H9 (cell line): ENCODE data around the gene ZMIZ1. TPM values are rescaled to one million over a fixed set of nuclear protein-coding genes. Genes with fewer than 3 reads are reported as not detected.

ENCODE experiments used
- DNase-seq: peaks from one replicate; pipeline ENCODE4 v3.0.0-alpha.2; 2017
- H2AFZ ChIP-seq: one replicate; pipeline ENCODE4 v1.6.1; 2013; ENCODE audit warnings: mild to moderate bottlenecking, low read length, control low read depth, moderate library complexity
- H2AK5ac ChIP-seq: 2 replicates; pipeline ENCODE4 v1.6.1; 2013; ENCODE audit warnings: low read length, control low read depth, mixed read lengths; ENCODE audit not compliant: insufficient read length
- H2BK120ac ChIP-seq: one replicate; pipeline ENCODE4 v1.6.1; 2013; ENCODE audit warnings: low read depth, mild to moderate bottlenecking, low read length, control low read depth, inconsistent platforms; ENCODE audit not compliant: poor library complexity, severe bottlenecking
- H2BK12ac ChIP-seq: 2 replicates; pipeline ENCODE4 v1.6.1; 2013; ENCODE audit warnings: low read length, control low read depth, mixed read lengths, low read depth; ENCODE audit not compliant: insufficient read length
- H2BK15ac ChIP-seq: 2 replicates; pipeline ENCODE4 v1.6.1; 2013; ENCODE audit warnings: low read depth, low read length, control low read depth
- H2BK20ac ChIP-seq: one replicate; pipeline ENCODE4 v1.6.1; 2013; ENCODE audit warnings: low read depth, mild to moderate bottlenecking, low read length, control low read depth, inconsistent platforms; ENCODE audit not compliant: poor library complexity, severe bottlenecking
- H2BK5ac ChIP-seq: 2 replicates; pipeline ENCODE4 v1.6.1; 2013; ENCODE audit warnings: low read length, control low read depth, mixed read lengths; ENCODE audit not compliant: insufficient read length
- H3K14ac ChIP-seq: 2 replicates; pipeline ENCODE4 v1.6.1; 2013; ENCODE audit warnings: low read length, control low read depth; ENCODE audit not compliant: insufficient read depth
- H3K18ac ChIP-seq: 2 replicates; pipeline ENCODE4 v1.6.1; 2013; ENCODE audit warnings: low read depth, mild to moderate bottlenecking, mixed read lengths, low read length, control low read depth; ENCODE audit not compliant: insufficient read length
- H3K23ac ChIP-seq: 2 replicates; pipeline ENCODE4 v1.6.1; 2013; ENCODE audit warnings: low read length, control low read depth, mixed read lengths, low read depth; ENCODE audit not compliant: insufficient read length
- H3K23me2 ChIP-seq: 2 replicates; pipeline ENCODE4 v1.6.1; 2013; ENCODE audit warnings: low read depth, mild to moderate bottlenecking, mixed read lengths, low read length, control low read depth; ENCODE audit not compliant: insufficient read length, poor library complexity, severe bottlenecking
- H3K27ac ChIP-seq: 2 replicates; pipeline ENCODE4 v1.5.1; 2013; ENCODE audit warnings: low read length, control low read depth, mixed read lengths, low read depth; ENCODE audit not compliant: insufficient read length
- H3K27me3 ChIP-seq: 2 replicates; pipeline ENCODE4 v1.6.1; 2013; ENCODE audit warnings: low read length, control low read depth, inconsistent platforms; ENCODE audit not compliant: insufficient read depth
- H3K4ac ChIP-seq: 2 replicates; pipeline ENCODE4 v1.6.1; 2013; ENCODE audit warnings: low read depth, mild to moderate bottlenecking, control low read depth, inconsistent platforms, low read length, moderate library complexity
- H3K4me1 ChIP-seq: 2 replicates; pipeline ENCODE4 v1.6.1; 2013; ENCODE audit warnings: low read length, control low read depth, inconsistent platforms; ENCODE audit not compliant: insufficient read depth
- H3K4me2 ChIP-seq: 2 replicates; pipeline ENCODE4 v1.6.1; 2013; ENCODE audit warnings: low read length, control low read depth, mixed read lengths; ENCODE audit not compliant: insufficient read length, insufficient read depth
- H3K56ac ChIP-seq: 2 replicates; pipeline ENCODE4 v1.6.1; 2013; ENCODE audit warnings: low read depth, mild to moderate bottlenecking, mixed read lengths, low read length, control low read depth; ENCODE audit not compliant: insufficient read length
- H3K79me1 ChIP-seq: 2 replicates; pipeline ENCODE4 v1.6.1; 2013; ENCODE audit warnings: low read depth, mild to moderate bottlenecking, moderate library complexity, low read length, control low read depth, inconsistent platforms; ENCODE audit not compliant: insufficient read depth, poor library complexity, severe bottlenecking
- H3K79me2 ChIP-seq: 2 replicates; pipeline ENCODE4 v1.6.1; 2013; ENCODE audit warnings: low read length, control low read depth, inconsistent platforms; ENCODE audit not compliant: insufficient read depth
- H3K9ac ChIP-seq: 2 replicates; pipeline ENCODE4 v1.6.1; 2013; ENCODE audit warnings: low read length, control low read depth, mixed read lengths; ENCODE audit not compliant: insufficient read length; ENCODE audit errors: extremely low read depth
- H3K9me3 ChIP-seq: one replicate; pipeline ENCODE4 v1.6.1; 2013; ENCODE audit warnings: low read depth, low read length, inconsistent platforms; ENCODE audit not compliant: control insufficient read depth
- H3T11ph ChIP-seq: one replicate; pipeline ENCODE4 v1.6.1; 2013; ENCODE audit warnings: mild to moderate bottlenecking, low read length, control low read depth, inconsistent platforms
- H4K20me1 ChIP-seq: one replicate; pipeline ENCODE4 v1.6.1; 2013; ENCODE audit not compliant: control insufficient read depth, insufficient read length, insufficient read depth
- H4K5ac ChIP-seq: 2 replicates; pipeline ENCODE4 v1.6.1; 2013; ENCODE audit warnings: low read depth, mild to moderate bottlenecking, mixed read lengths, low read length, control low read depth; ENCODE audit not compliant: insufficient read length
- H4K8ac ChIP-seq: replicated peaks from 2 replicates; pipeline ENCODE4 v1.6.1; 2013; ENCODE audit warnings: low read length, control low read depth, mixed read lengths, low read depth; ENCODE audit not compliant: insufficient read length
- H4K91ac ChIP-seq: 2 replicates; pipeline ENCODE4 v1.6.1; 2013; ENCODE audit warnings: low read depth, mild to moderate bottlenecking, moderate library complexity, mixed read lengths, low read length, control low read depth; ENCODE audit not compliant: insufficient read length
- H3K27ac Mint-ChIP-seq, 3 experiments: 2 replicates in 2 of 3; 3 replicates in 1 of 3; pipeline ENCODE4 v1.8.0; 2020 to 2021; ENCODE audit warnings: mixed read lengths in 3 of 3, mild to moderate bottlenecking in 1 of 3, moderate library complexity in 1 of 3
- H3K27me3 Mint-ChIP-seq: 2 replicates; pipeline ENCODE4 v1.8.0; 2021; ENCODE audit warnings: low read depth, mild to moderate bottlenecking, moderate library complexity, mixed read lengths
- H3K36me3 Mint-ChIP-seq, 3 experiments: 2 replicates in 2 of 3; 3 replicates in 1 of 3; pipeline ENCODE4 v1.8.0; 2020 to 2021; ENCODE audit warnings: low read depth in 3 of 3, mixed read lengths in 3 of 3; ENCODE audit not compliant: insufficient read depth in 1 of 3
- H3K4me1 Mint-ChIP-seq, 2 experiments: 2 replicates each; pipeline ENCODE4 v1.8.0; 2020; ENCODE audit warnings: mixed read lengths in 2 of 2
- H3K4me3 Mint-ChIP-seq, 2 experiments: 2 replicates in 1 of 2; 3 replicates in 1 of 2; pipeline ENCODE4 v1.8.0; 2020 to 2021; ENCODE audit warnings: mild to moderate bottlenecking in 2 of 2, mixed read lengths in 2 of 2, moderate library complexity in 1 of 2
- H3K9me3 Mint-ChIP-seq, 2 experiments: 2 replicates in 1 of 2; 3 replicates in 1 of 2; pipeline ENCODE4 v1.8.0; 2020; ENCODE audit warnings: mild to moderate bottlenecking in 2 of 2, mixed read lengths in 2 of 2, moderate library complexity in 1 of 2
- WGBS: extraction: QIAGEN DNeasy Blood & Tissue Kit; methylation state at CpG from one replicate; pipeline ENCODE4 v1.1.7; 2013; ENCODE audit warnings: missing lambda C conversion rate, low lambda C conversion rate, mixed read lengths; ENCODE audit not compliant: insufficient read length; ENCODE audit errors: extremely low coverage; 5-methylcytosine and 5-hydroxymethylcytosine counted together
- total RNA-seq: library from RNA; stranded (reverse); gene quantifications from 2 replicates; pipeline ENCODE4 v1.2.1, GENCODE V29; 2021
- TF ChIP-seq, protein P1 (sequence below): fragments of 200-600 bp; sonication (generic); conservative IDR thresholded peaks from 3 replicates; pipeline ENCODE4 v1.8.0; 2021; ENCODE audit warnings: antibody characterized with exemption, mild to moderate bottlenecking

ZMIZ1 gene
- total RNA-seq, 1 experiment from 2014 or later = 36.9 TPM

DNA sequence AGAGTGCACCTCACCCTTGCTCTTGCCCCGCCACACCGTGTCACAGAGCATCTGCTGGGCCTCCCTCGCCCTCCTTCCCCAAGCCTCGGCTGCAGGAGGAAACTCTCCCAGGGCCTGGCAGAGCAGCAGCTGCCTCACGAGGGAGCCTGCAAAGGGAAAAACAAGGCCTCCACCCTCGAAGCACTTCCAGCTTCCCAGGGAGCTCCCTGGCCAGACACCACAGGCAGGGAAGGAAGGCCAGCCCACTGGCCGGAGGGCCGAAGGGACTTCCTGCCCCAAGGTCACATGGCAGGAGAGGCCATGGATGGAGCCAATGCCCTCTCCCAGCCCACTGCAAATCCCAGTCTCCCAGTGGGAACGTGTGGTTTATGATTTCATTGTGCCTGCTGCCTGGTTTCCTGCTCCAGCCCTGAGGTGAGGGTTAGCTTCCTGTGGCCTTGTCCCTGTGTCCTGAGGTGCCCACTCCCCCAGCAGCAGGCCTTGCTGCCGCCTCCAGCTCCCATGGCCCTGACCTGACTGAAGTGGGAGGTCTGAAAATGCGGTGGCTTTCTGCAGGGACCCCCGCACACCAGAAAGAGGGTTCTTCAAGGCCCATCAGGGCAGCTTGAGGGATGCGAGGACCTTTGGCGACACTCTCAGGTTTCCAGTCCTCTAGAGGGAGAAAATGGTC, 178.0 kb downstream of the ZMIZ1 start:
- H2BK5ac ChIP-seq = no peak overlapping the region
- TF ChIP-seq, protein P1, sequence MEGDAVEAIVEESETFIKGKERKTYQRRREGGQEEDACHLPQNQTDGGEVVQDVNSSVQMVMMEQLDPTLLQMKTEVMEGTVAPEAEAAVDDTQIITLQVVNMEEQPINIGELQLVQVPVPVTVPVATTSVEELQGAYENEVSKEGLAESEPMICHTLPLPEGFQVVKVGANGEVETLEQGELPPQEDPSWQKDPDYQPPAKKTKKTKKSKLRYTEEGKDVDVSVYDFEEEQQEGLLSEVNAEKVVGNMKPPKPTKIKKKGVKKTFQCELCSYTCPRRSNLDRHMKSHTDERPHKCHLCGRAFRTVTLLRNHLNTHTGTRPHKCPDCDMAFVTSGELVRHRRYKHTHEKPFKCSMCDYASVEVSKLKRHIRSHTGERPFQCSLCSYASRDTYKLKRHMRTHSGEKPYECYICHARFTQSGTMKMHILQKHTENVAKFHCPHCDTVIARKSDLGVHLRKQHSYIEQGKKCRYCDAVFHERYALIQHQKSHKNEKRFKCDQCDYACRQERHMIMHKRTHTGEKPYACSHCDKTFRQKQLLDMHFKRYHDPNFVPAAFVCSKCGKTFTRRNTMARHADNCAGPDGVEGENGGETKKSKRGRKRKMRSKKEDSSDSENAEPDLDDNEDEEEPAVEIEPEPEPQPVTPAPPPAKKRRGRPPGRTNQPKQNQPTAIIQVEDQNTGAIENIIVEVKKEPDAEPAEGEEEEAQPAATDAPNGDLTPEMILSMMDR = no peak
- H2BK120ac ChIP-seq = no peak overlapping the region
- H4K91ac ChIP-seq = no peak overlapping the region
- H3K14ac ChIP-seq = no peak overlapping the region; the same call in 1 of the 2 replicates
- no peak overlapping the region for H3K27ac Mint-ChIP-seq
- H3K9me3 ChIP-seq = no peaks in the 10 kb centered on the region
- no peak overlapping the region for H3T11ph ChIP-seq
- no peak overlapping the region for H3K4me3 Mint-ChIP-seq
- H3K23ac ChIP-seq = no peak overlapping the region
- peaks cover 17 to 22% of the 10 kb centered on the region in 2 experiments for H3K4me1 Mint-ChIP-seq
- no peak overlapping the region for H2AFZ ChIP-seq
- H4K20me1 ChIP-seq = peaks cover 3% of the 10 kb centered on the region
- H3K27me3 ChIP-seq = peaks cover 15% of the 10 kb centered on the region
- no peak overlapping the region for H2BK20ac ChIP-seq
- DNase-seq = no peak
- peaks cover 9% of the 10 kb centered on the region for H3K23me2 ChIP-seq
- no peak overlapping the region for H3K18ac ChIP-seq
- H3K56ac ChIP-seq = no peak overlapping the region
- H3K27ac ChIP-seq = no peak overlapping the region
- no peaks in the 10 kb centered on the region for H3K79me2 ChIP-seq
- no peak overlapping the region for H2BK15ac ChIP-seq
- H3K36me3 Mint-ChIP-seq = peaks cover 0 to 7% (median 5%) of the 10 kb centered on the region in 3 experiments; a peak in 5 of 7 replicates
- no CpG with 5 or more reads among the region's 14 CpGs for WGBS
- H4K8ac ChIP-seq = no peak overlapping the region
- peaks cover 40% of the 10 kb centered on the region for H3K27me3 Mint-ChIP-seq
- H3K4me1 ChIP-seq = no peaks in the 10 kb centered on the region
- no peaks in the 10 kb centered on the region for H3K9me3 Mint-ChIP-seq
- H2AK5ac ChIP-seq = no peak overlapping the region
- H2BK12ac ChIP-seq = no peak overlapping the region
- no peak overlapping the region for H3K9ac ChIP-seq
- no peak overlapping the region for H4K5ac ChIP-seq
- no peak overlapping the region for H3K4me2 ChIP-seq
- no peak overlapping the region for H3K4ac ChIP-seq
- H3K79me1 ChIP-seq = no peaks in the 10 kb centered on the region
